H1 (cell line): ENCODE data around the gene ANKFY1. TPM values are rescaled to one million over a fixed set of nuclear protein-coding genes. Genes with fewer than 3 reads are reported as not detected.

ENCODE experiments used
- CBX8 ChIP-seq: fragments of 300-800, 300-1000 bp; sonication (generic); IDR thresholded peaks from 2 replicates; pipeline ENCODE4 v1.7.1; 2016; ENCODE audit warnings: low read depth, low read length, borderline replicate concordance
- CHD1 ChIP-seq: IDR thresholded peaks from 2 replicates; pipeline ENCODE4 v1.6.1; 2012; ENCODE audit warnings: low read depth, low read length, improper control_type of control experiment
- HDAC2 ChIP-seq, 2 experiments: fragments of 300-600 bp in 1 of 2; sonication (generic) in 1 of 2; IDR thresholded peaks; 2 replicates each; pipeline ENCODE4 v1.6.1; 2011 to 2012; ENCODE audit warnings: low read depth in 2 of 2, low read length in 2 of 2, mild to moderate bottlenecking in 2 of 2, moderate library complexity in 2 of 2, borderline replicate concordance in 1 of 2, inconsistent platforms in 1 of 2
- polyA plus RNA-seq, 7 experiments: library from polyadenylated mRNA; depleted of rRNA in 3 of 7; stranded (reverse) in 5 of 7; unstranded in 2 of 7; fragments of >200 nt in 5 of 7; fragments of 200-250 nt in 2 of 7; gene quantifications; 1 replicate in 5 of 7; 2 replicates in 1 of 7; 4 replicates in 1 of 7; pipeline versions ENCODE4 v1.2.1 to v1.2.3, GENCODE V29; 2011 to 2013; ENCODE audit warnings: missing spikeins in 2 of 7, mixed read lengths in 2 of 7
- total RNA-seq: library from RNA; stranded (reverse); fragmentation: NEBNext Ultra II Directional; extraction: Animal tissue kit (Norgen Biotek cat#: 25700); gene quantifications from 2 replicates; pipeline ENCODE4 v1.2.1, GENCODE V29; 2021

Gene ANKFY1
- total and polyA plus RNA-seq, 2 of the 8 experiments (the other 6 are each of a cell fraction or from before 2014, with no cell fraction given), result 28.3 to 45.3 TPM

GRCh38 chr17:4221899-4222659 lies 41.7 kb downstream of the ANKFY1 start (continued):
- TF ChIP-seq CBX8 (no peak), CHD1 (no peak), HDAC2 (IDR thresholded peaks at IDR 0.05; ENCODE audit: borderline replicate concordance in 1 of 2, low read depth in 2 of 2, low read length in 2 of 2) (no peak)
